Fibroblast of lung (primary cell): Measurements from ENCODE around the gene AFMID. TPM values are rescaled to one million over a fixed set of nuclear protein-coding genes. Genes with fewer than 3 reads are reported as not detected.
"Not testable (repeated sequence)": the region's sequence is repeated elsewhere in the genome, so short reads cannot be mapped to it uniquely, and the experiment has no call there.

Experiments
- DNase-seq, 2 donors: peaks; one replicate each; pipeline versions ENCODE4 v3.0.0 to v3.0.0-alpha.2; 2010; ENCODE audit warnings: low read depth in 2 of 2
- H2AFZ ChIP-seq: 2 replicates; pipeline ENCODE4 v1.5.1; 2012; ENCODE audit warnings: low read length, control low read depth, inconsistent platforms
- H3K27ac ChIP-seq: 2 replicates; pipeline ENCODE4 v1.5.1; 2011; ENCODE audit warnings: low read length, control low read depth; ENCODE audit not compliant: insufficient read depth
- H3K27me3 ChIP-seq: 2 replicates; pipeline ENCODE4 v1.5.1; 2011; ENCODE audit warnings: mild to moderate bottlenecking, low read length; ENCODE audit not compliant: control insufficient read depth, insufficient read depth
- H3K36me3 ChIP-seq: 2 replicates; pipeline ENCODE4 v1.5.1; 2011; ENCODE audit warnings: low read length; ENCODE audit not compliant: control insufficient read depth, insufficient read depth
- H3K4me1 ChIP-seq: 2 replicates; pipeline ENCODE4 v1.5.1; 2011; ENCODE audit warnings: low read length; ENCODE audit not compliant: control insufficient read depth, insufficient read depth; ENCODE audit errors: extremely low read depth
- H3K4me2 ChIP-seq: 2 replicates; pipeline ENCODE4 v1.5.1; 2011; ENCODE audit warnings: low read length, control low read depth; ENCODE audit not compliant: insufficient read depth; ENCODE audit errors: extremely low read depth
- H3K4me3 ChIP-seq, 4 experiments: fragments of 200-600 bp in 1 of 4; sonication (generic) in 1 of 4; replicated peaks in 1 of 4; 2 replicates each; pipeline ENCODE4 v1.5.1; 2011 to 2016; ENCODE audit warnings: low read length in 4 of 4, low read depth in 3 of 4, mild to moderate bottlenecking in 3 of 4, control low read depth in 2 of 4, inconsistent platforms in 1 of 4, mixed read lengths in 1 of 4; ENCODE audit not compliant: insufficient read depth in 1 of 4; ENCODE audit errors: control extremely low read depth in 1 of 4
- H3K79me2 ChIP-seq: 2 replicates; pipeline ENCODE4 v1.5.1; 2012; ENCODE audit warnings: mild to moderate bottlenecking, low read length, inconsistent platforms; ENCODE audit not compliant: control insufficient read depth, insufficient read depth
- H3K9ac ChIP-seq: 2 replicates; pipeline ENCODE4 v1.5.1; 2011; ENCODE audit warnings: mild to moderate bottlenecking, low read length, control low read depth; ENCODE audit not compliant: insufficient read depth
- H3K9me3 ChIP-seq: 2 replicates; pipeline ENCODE4 v1.5.1; 2012; ENCODE audit warnings: low read depth, low read length; ENCODE audit not compliant: control insufficient read depth, insufficient read depth
- H4K20me1 ChIP-seq: 2 replicates; pipeline ENCODE4 v1.5.1; 2011; ENCODE audit warnings: low read length; ENCODE audit not compliant: control insufficient read depth, insufficient read depth; ENCODE audit errors: extremely low read depth
- CTCF ChIP-seq, 2 donors: IDR thresholded peaks in 1 of 2; conservative IDR thresholded peaks in 1 of 2; 1 replicate in 1 of 2; 2 replicates in 1 of 2; pipeline ENCODE4 v1.5.1; 2011 to 2012; ENCODE audit warnings: low read length in 2 of 2, control low read depth in 1 of 2, inconsistent platforms in 1 of 2, low read depth in 1 of 2, mild to moderate bottlenecking in 1 of 2
- EZH2 ChIP-seq: IDR thresholded peaks from 2 replicates; pipeline ENCODE4 v1.5.1; 2012; ENCODE audit warnings: low read length, control low read depth, mild to moderate bottlenecking; ENCODE audit errors: missing control alignments
- polyA plus RNA-seq, 2 donors: library from polyadenylated mRNA; depleted of rRNA in 1 of 2; stranded (reverse) in 1 of 2; unstranded in 1 of 2; fragments of >200 nt; gene quantifications; 2 replicates each; pipeline ENCODE4 v1.2.1, GENCODE V29; 2011 to 2012; ENCODE audit warnings: missing spikeins in 1 of 2
- total RNA-seq: library from RNA; depleted of rRNA; stranded (reverse); fragments of >200 nt; gene quantifications from 2 replicates; pipeline ENCODE4 v1.2.1, GENCODE V29; 2014

AFMID gene
- total and polyA plus RNA-seq, 2 donors (not counting 1 experiment from before 2014, with no cell fraction given): 28.1 to 29.2 TPM

DNA sequence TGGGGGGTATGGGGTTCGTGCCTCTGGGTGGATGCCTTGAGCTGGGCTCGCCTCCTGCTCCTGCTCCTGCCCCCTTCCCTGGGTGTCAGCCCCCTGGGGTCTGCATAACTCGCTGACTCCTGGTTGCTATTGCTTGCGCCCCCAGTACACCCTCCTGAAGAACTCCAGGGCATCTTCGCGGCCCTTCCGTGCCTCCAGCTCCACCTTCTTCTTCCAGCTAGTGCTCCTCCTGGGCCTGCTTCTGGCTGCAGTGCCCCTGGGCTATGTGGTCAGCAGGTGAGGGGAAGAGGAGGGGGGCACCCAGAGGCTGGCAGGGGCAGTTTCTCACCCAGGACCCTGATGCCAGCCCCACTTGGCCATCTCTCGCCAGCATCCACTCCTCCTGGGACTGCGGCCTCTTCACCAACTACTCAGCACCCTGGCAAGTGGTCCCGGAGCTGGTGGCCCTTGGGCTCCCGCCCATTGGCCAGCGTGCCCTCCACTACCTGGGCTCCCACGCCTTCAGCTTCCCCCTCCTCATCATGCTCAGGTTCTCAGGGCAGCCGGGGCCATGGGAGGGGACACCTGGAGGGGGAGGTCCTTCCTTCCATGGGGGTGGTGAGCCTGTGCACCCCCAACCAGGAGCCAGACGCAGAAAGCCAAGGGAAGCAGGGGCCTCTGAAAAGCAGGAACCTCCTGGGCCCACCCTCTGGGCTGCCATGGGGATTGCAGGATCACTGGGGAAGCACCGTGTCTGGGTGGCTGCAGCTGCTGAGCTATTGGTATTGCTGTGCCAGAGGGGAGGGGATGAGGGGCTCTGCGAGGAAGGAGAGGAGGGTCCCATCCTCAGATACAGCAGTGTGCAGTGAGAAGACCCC lies 48.7 kb upstream of the AFMID start:
- H3K79me2 ChIP-seq: no peaks in the 10 kb centered on the region
- no peaks in the 10 kb centered on the region for H3K9me3 ChIP-seq
- DNase-seq: no peak
- H2AFZ ChIP-seq: no peak overlapping the region
- TF ChIP-seq EZH2: no peak
- TF ChIP-seq CTCF (conservative IDR thresholded peaks at IDR 0.05 in 1 of 2, IDR thresholded peaks at IDR 0.05 in 1 of 2; ENCODE audit: low read depth in 1 of 2, low read length in 2 of 2): no peak
- H3K4me2 ChIP-seq: no peak overlapping the region
- H4K20me1 ChIP-seq: no peaks in the 10 kb centered on the region
- no peak overlapping the region for H3K27ac ChIP-seq
- H3K9ac ChIP-seq: no peak overlapping the region
- no peaks in the 10 kb centered on the region for H3K27me3 ChIP-seq
- H3K4me3 ChIP-seq: no peak overlapping the region
- no peaks in the 10 kb centered on the region for H3K36me3 ChIP-seq
- H3K4me1 ChIP-seq: peaks cover 5% of the 10 kb centered on the region

DNA sequence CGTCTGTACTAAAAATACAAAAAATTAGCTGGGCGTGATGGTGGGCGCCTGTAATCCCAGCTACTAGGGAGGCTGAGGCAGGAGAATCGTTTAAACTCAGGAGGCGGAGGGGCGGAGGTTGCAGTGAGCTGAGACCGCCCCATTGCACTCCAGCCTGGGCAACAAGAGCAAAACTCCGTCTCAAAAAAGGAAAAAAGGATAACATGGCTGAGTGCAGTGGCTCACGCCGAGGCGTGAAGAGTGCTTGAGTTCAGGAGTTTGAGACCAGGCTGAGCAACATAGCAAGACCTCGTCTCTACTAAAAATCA lies 47.3 kb upstream of the AFMID start:
- DNase-seq, H4K20me1 ChIP-seq, H3K79me2 ChIP-seq, H3K4me3 ChIP-seq, H2AFZ ChIP-seq, H3K9ac ChIP-seq, H3K9me3 ChIP-seq, H3K27ac ChIP-seq, H3K4me2 ChIP-seq, H3K36me3 ChIP-seq, H3K27me3 ChIP-seq: not testable (repeated sequence)
- H3K4me1 ChIP-seq: peaks cover 16% of the 10 kb centered on the region

GRCh38 chr17:78140169-78141051 lies 46.8 kb upstream of the AFMID start:
- H3K79me2 ChIP-seq: no peaks in the 10 kb centered on the region
- H3K9ac ChIP-seq: no peak overlapping the region
- H3K27ac ChIP-seq: no peak overlapping the region
- peak; percentile 67 to 77 for DNase-seq
- no peak for TF ChIP-seq EZH2
- TF ChIP-seq CTCF (conservative IDR thresholded peaks at IDR 0.05 in 1 of 2, IDR thresholded peaks at IDR 0.05 in 1 of 2; ENCODE audit: low read depth in 1 of 2, low read length in 2 of 2): no peak
- no peak overlapping the region for H3K4me3 ChIP-seq
- no peak overlapping the region for H2AFZ ChIP-seq
- H4K20me1 ChIP-seq: no peaks in the 10 kb centered on the region
- H3K4me1 ChIP-seq: peaks cover 22% of the 10 kb centered on the region
- no peak overlapping the region for H3K4me2 ChIP-seq
- H3K36me3 ChIP-seq: no peaks in the 10 kb centered on the region
- no peaks in the 10 kb centered on the region for H3K27me3 ChIP-seq
- H3K9me3 ChIP-seq: no peaks in the 10 kb centered on the region
